Measurements from ENCODE around the gene TPRG1L.

TPRG1L gene

GRCh38 chr1:3606779-3607702 lies 17.8 kb upstream of the TPRG1L start:
- no peak for DNase-seq
- no peaks in the 10 kb centered on the region for H3K36me3 ChIP-seq
- no peaks in the 10 kb centered on the region for H3K9me3 ChIP-seq
- H3K27me3 ChIP-seq: no peaks in the 10 kb centered on the region
- H3K4me1 ChIP-seq: no peaks in the 10 kb centered on the region
- TF ChIP-seq CTCF (IDR thresholded peaks at IDR 0.05; ENCODE audit: low read depth, low read length): no peak
- no peak overlapping the region for H3K4me3 ChIP-seq (ENCODE audit: low read depth, low read length)

GRCh38 chr1:3607703-3608065 lies 17.1 kb upstream of the TPRG1L start:
- no peak for DNase-seq
- H3K9me3 ChIP-seq: no peaks in the 10 kb centered on the region
- H3K4me1 ChIP-seq: no peaks in the 10 kb centered on the region
- no peaks in the 10 kb centered on the region for H3K27me3 ChIP-seq
- H3K36me3 ChIP-seq: no peaks in the 10 kb centered on the region
- H3K4me3 ChIP-seq (ENCODE audit: low read depth, low read length): no peak overlapping the region
- TF ChIP-seq CTCF (IDR thresholded peaks at IDR 0.05; ENCODE audit: low read depth, low read length): no peak

GRCh38 chr1:3608154-3608553 lies 16.7 kb upstream of the TPRG1L start:
- Histone ChIP-seq H3K9me3 (no peaks in the 10 kb centered on the region), H3K4me3 (ENCODE audit: low read depth, low read length) (no peak overlapping the region), H3K27me3 (no peaks in the 10 kb centered on the region), H3K4me1 (no peaks in the 10 kb centered on the region), H3K36me3 (no peaks in the 10 kb centered on the region)
- no peak for DNase-seq
- no peak for TF ChIP-seq CTCF (IDR thresholded peaks at IDR 0.05; ENCODE audit: low read depth, low read length)

GRCh38 chr1:3609016-3609768 lies 15.6 kb upstream of the TPRG1L start:
- TF ChIP-seq CTCF (IDR thresholded peaks at IDR 0.05; ENCODE audit: low read depth, low read length): no peak
- Histone ChIP-seq H3K4me1 (no peaks in the 10 kb centered on the region), H3K9me3 (no peaks in the 10 kb centered on the region), H3K36me3 (no peaks in the 10 kb centered on the region), H3K4me3 (ENCODE audit: low read depth, low read length) (no peak overlapping the region), H3K27me3 (no peaks in the 10 kb centered on the region)
- no peak for DNase-seq

GRCh38 chr1:3609769-3610526 lies 14.9 kb upstream of the TPRG1L start:
- no peaks in the 10 kb centered on the region for H3K9me3 ChIP-seq
- H3K4me1 ChIP-seq: no peaks in the 10 kb centered on the region
- H3K4me3 ChIP-seq (ENCODE audit: low read depth, low read length): no peak overlapping the region
- no peaks in the 10 kb centered on the region for H3K27me3 ChIP-seq
- TF ChIP-seq CTCF (IDR thresholded peaks at IDR 0.05; ENCODE audit: low read depth, low read length): no peak
- no peak for DNase-seq
- H3K36me3 ChIP-seq: no peaks in the 10 kb centered on the region
